ENCODE results near the gene COL6A5. TPM values are rescaled to one million over a fixed set of nuclear protein-coding genes. Genes with fewer than 3 reads are reported as not detected.

COL6A5 gene
- total and polyA plus RNA-seq, 9 of the 15 experiments (the other 6 are each of a cell fraction or from before 2014, with no cell fraction given): 1.5 to 9.7 (median 5.6) TPM

- H3K4me3 ChIP-seq: no peak overlapping the region
- H3K9me3 ChIP-seq (replicated peaks; ENCODE audit: control insufficient read depth, insufficient read depth, low read depth, low read length): no peaks in the 10 kb centered on the region
- peak overlapping the region; percentile 46 for H3K4me2 ChIP-seq (ENCODE audit: insufficient read depth, low read length)
- intact Hi-C loops (cut with micrococcal nuclease) (loop anchor here (5.0 kb wide), 2 partner anchors 39 to 94 kb away; partner anchors contain the start of gene COL6A5), in situ Hi-C loops (cut with MboI) (no loop called here)
- CTCF ChIA-PET (ENCODE audit: low intra/inter-chr PET ratio): no interaction called here
- WGBS (ENCODE audit: insufficient coverage, low coverage, missing lambda C conversion rate): 0% methylated on average over 2 of the region's 2 CpGs
- FAIRE-seq (peak; percentile 98), ATAC-seq (peak; percentile 86), DNase-seq (ENCODE audit: extremely low read depth in 1 of 4, low spot score in 3 of 4) (peak; percentile 67 to 89 (median 72))
- peak overlapping the region; percentile 87 for H3K27ac ChIP-seq (ENCODE audit: extremely low read depth, low read depth, low read length)
- H3K9me1 ChIP-seq (ENCODE audit: control insufficient read depth, insufficient read depth, low read length): no peaks in the 10 kb centered on the region
- no peaks in the 10 kb centered on the region for H4K20me1 ChIP-seq (replicated peaks; ENCODE audit: control insufficient read depth, insufficient read depth, low read length)
- H3K36me3 ChIP-seq (ENCODE audit: control insufficient read depth, insufficient read depth, low read length): peaks cover 12% of the 10 kb centered on the region
- peak overlapping the region; percentile 77 for H2AFZ ChIP-seq (ENCODE audit: low read depth, low read length)
- BruUV-seq (replicated peaks): no TSS peak
- peak overlapping the region in 1 of 2 experiments; percentile 55; a peak in 2 of 4 replicates for H3K9ac ChIP-seq (ENCODE audit: insufficient read depth in 1 of 2, low read depth in 2 of 2, low read length in 2 of 2)
- H3K79me2 ChIP-seq (ENCODE audit: control insufficient read depth, insufficient read depth, low read length): peaks cover 40% of the 10 kb centered on the region
- POLR2A ChIA-PET: interaction anchor here (0.9 to 2.6 kb wide), 2 partner anchors 9 to 12 kb away, joined by 3 to 8 read pairs; no protein-coding TSS in a partner anchor
- H3K27me3 ChIP-seq (ENCODE audit: control insufficient read depth in 2 of 2, insufficient read depth in 2 of 2, low read length in 2 of 2): no peaks in the 10 kb centered on the region
- peaks cover 9 to 85% of the 10 kb centered on the region in 2 experiments; a peak in 4 of 5 replicates for H3K4me1 ChIP-seq (replicated peaks in 1 of 2; ENCODE audit: control insufficient read depth in 2 of 2, insufficient read depth in 2 of 2, low read length in 2 of 2)
- TF ChIP-seq RAD21 (CRISPR knock-in tag; conservative IDR thresholded peaks at IDR 0.05 in 1 of 2, IDR thresholded peaks at IDR 0.05 in 1 of 2) (no peak), NRF1 (conservative IDR thresholded peaks at IDR 0.05 in 1 of 2, IDR thresholded peaks at IDR 0.05 in 1 of 2) (peak in 1 of 2 experiments; percentile 35; a peak in 1 of 4 replicates), CCNT2 (IDR thresholded peaks at IDR 0.05; ENCODE audit: borderline replicate concordance, extremely low read depth, insufficient read length, low read depth, low read length) (peak; percentile 20), CC2D1A (IDR thresholded peaks at IDR 0.05) (peak; percentile 71; the same call in 1 of the 2 replicates), L3MBTL2 (IDR thresholded peaks at IDR 0.05) (peak; percentile 27; the same call in 1 of the 2 replicates), TSHZ1 (CRISPR knock-in tag; IDR thresholded peaks at IDR 0.05) (no peak), ZNF143 (CRISPR knock-in tag; IDR thresholded peaks at IDR 0.05) (no peak), KLF6 (CRISPR knock-in tag; IDR thresholded peaks at IDR 0.05; ENCODE audit: borderline replicate concordance) (no peak), NCOA2 (IDR thresholded peaks at IDR 0.05; ENCODE audit: partially characterized antibody in 2 of 2) (peak in 1 of 2 experiments; percentile 39), ZNF764 (CRISPR knock-in tag; IDR thresholded peaks at IDR 0.05; ENCODE audit: low read depth) (no peak), SMARCE1 (IDR thresholded peaks at IDR 0.05) (peak; percentile 96), HDAC1 (IDR thresholded peaks at IDR 0.05) (peak in 1 of 2 experiments; percentile 58; a peak in 2 of 4 replicates), THRAP3 (IDR thresholded peaks at IDR 0.05; ENCODE audit: borderline replicate concordance) (no peak), HDGF (IDR thresholded peaks at IDR 0.05) (no peak), ERF (CRISPR knock-in tag; IDR thresholded peaks at IDR 0.05) (no peak), SETDB1 (IDR thresholded peaks at IDR 0.05; ENCODE audit: low read length) (no peak), GABPB1 (CRISPR knock-in tag; IDR thresholded peaks at IDR 0.05) (no peak)
- TF ChIP-seq, protein P1, sequence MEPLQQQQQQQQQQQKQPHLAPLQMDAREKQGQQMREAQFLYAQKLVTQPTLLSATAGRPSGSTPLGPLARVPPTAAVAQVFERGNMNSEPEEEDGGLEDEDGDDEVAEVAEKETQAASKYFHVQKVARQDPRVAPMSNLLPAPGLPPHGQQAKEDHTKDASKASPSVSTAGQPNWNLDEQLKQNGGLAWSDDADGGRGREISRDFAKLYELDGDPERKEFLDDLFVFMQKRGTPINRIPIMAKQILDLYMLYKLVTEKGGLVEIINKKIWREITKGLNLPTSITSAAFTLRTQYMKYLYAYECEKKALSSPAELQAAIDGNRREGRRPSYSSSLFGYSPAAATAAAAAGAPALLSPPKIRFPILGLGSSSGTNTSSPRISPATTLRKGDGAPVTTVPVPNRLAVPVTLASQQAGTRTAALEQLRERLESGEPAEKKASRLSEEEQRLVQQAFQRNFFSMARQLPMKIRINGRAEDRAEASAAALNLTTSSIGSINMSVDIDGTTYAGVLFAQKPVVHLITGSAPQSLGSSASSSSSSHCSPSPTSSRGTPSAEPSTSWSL (CRISPR knock-in tag; IDR thresholded peaks at IDR 0.05; ENCODE audit: borderline replicate concordance): no peak
Observed at GRCh38 chr3:130386604-130387263, 41.3 kb downstream of the COL6A5 start.

All from K562 (cell line).